SJSA1 (cell line): ENCODE results near the gene TEX55. TPM values are rescaled to one million over a fixed set of nuclear protein-coding genes. Genes with fewer than 3 reads are reported as not detected.
A peak's percentile ranks its signal among the peaks of the same experiment; 100 is the strongest.
"Not testable (repeated sequence)": the region's sequence is repeated elsewhere in the genome, so short reads cannot be mapped to it uniquely, and the experiment has no call there.

ENCODE experiments used
- DNase-seq, 2 experiments: peaks; one replicate each; pipeline ENCODE4 v3.0.0-alpha.2; 2015 to 2020; ENCODE audit warnings: low spot score in 2 of 2, low read depth in 1 of 2
- H3K27ac ChIP-seq: fragments of 250-450 bp; sonication (Bioruptor Pico); 2 replicates; pipeline ENCODE4 v1.5.1; 2020; ENCODE audit warnings: mild to moderate bottlenecking, moderate library complexity
- H3K27me3 ChIP-seq: fragments of 250-450 bp; sonication (Bioruptor Pico); replicated peaks from 2 replicates; pipeline ENCODE4 v1.5.1; 2020; ENCODE audit warnings: mild to moderate bottlenecking, moderate library complexity
- H3K36me3 ChIP-seq: fragments of 250-450 bp; sonication (Bioruptor Pico); 2 replicates; pipeline ENCODE4 v1.5.1; 2020; ENCODE audit warnings: mild to moderate bottlenecking
- H3K4me1 ChIP-seq: fragments of 250-450 bp; sonication (Bioruptor Pico); replicated peaks from 2 replicates; pipeline ENCODE4 v1.6.1; 2021; ENCODE audit warnings: mild to moderate bottlenecking
- H3K4me3 ChIP-seq: fragments of 250-450 bp; sonication (Bioruptor Pico); 2 replicates; pipeline ENCODE4 v1.5.1; 2020; ENCODE audit warnings: mild to moderate bottlenecking
- H3K9me3 ChIP-seq: fragments of 250-450 bp; sonication (Bioruptor Pico); replicated peaks from 2 replicates; pipeline ENCODE4 v1.5.1; 2020; ENCODE audit warnings: mild to moderate bottlenecking
- total RNA-seq: library from RNA; depleted of rRNA; stranded (reverse); fragments of >200 nt; shearing (Covaris generic); gene quantifications from 2 replicates; pipeline ENCODE4 v1.2.3, GENCODE V29; 2014

Gene TEX55
- total RNA-seq, 1 experiment from 2014 or later: not detected

- no peak overlapping the region for H3K27ac ChIP-seq
- H3K27me3 ChIP-seq: no peaks in the 10 kb centered on the region
- no peaks in the 10 kb centered on the region for H3K36me3 ChIP-seq
- H3K9me3 ChIP-seq: no peaks in the 10 kb centered on the region
- H3K4me3 ChIP-seq: no peak overlapping the region
- peaks cover 8% of the 10 kb centered on the region for H3K4me1 ChIP-seq
- no peak for DNase-seq
Observed at GRCh38 chr3:119145128-119145499, 851 bp upstream of the TEX55 start.

- Histone ChIP-seq H3K27ac (no peak overlapping the region), H3K36me3 (no peaks in the 10 kb centered on the region), H3K4me3 (no peak overlapping the region), H3K9me3 (no peaks in the 10 kb centered on the region), H3K4me1 (peaks cover 8% of the 10 kb centered on the region), H3K27me3 (no peaks in the 10 kb centered on the region)
- no peak for DNase-seq
Observed at GRCh38 chr3:119146578-119147375, 812 bp downstream of the TEX55 start.

- Histone ChIP-seq H3K4me1 (peaks cover 8% of the 10 kb centered on the region), H3K4me3 (no peak overlapping the region), H3K27me3 (no peaks in the 10 kb centered on the region), H3K9me3 (no peaks in the 10 kb centered on the region), H3K36me3 (no peaks in the 10 kb centered on the region), H3K27ac (no peak overlapping the region)
- no peak for DNase-seq
Observed at GRCh38 chr3:119147494-119147893, 1.5 kb downstream of the TEX55 start.

- no peak overlapping the region for H3K4me3 ChIP-seq
- H3K9me3 ChIP-seq: no peaks in the 10 kb centered on the region
- H3K4me1 ChIP-seq: peaks cover 8% of the 10 kb centered on the region
- H3K27me3 ChIP-seq: no peaks in the 10 kb centered on the region
- no peak for DNase-seq
- H3K27ac ChIP-seq: no peak overlapping the region
- no peaks in the 10 kb centered on the region for H3K36me3 ChIP-seq
Observed at GRCh38 chr3:119148493-119149180, 2.7 kb downstream of the TEX55 start.

GRCh38 chr3:119149484-119149883 lies 3.5 kb downstream of the TEX55 start:
- DNase-seq: peak in 1 of 2 experiments; percentile 58
- no peak overlapping the region for H3K27ac ChIP-seq
- H3K27me3 ChIP-seq: no peaks in the 10 kb centered on the region
- no peaks in the 10 kb centered on the region for H3K36me3 ChIP-seq
- no peak overlapping the region for H3K4me3 ChIP-seq
- no peaks in the 10 kb centered on the region for H3K9me3 ChIP-seq
- peaks cover 8% of the 10 kb centered on the region for H3K4me1 ChIP-seq

- DNase-seq: no peak
- Histone ChIP-seq H3K27ac (no peak overlapping the region), H3K27me3 (no peaks in the 10 kb centered on the region), H3K36me3 (no peaks in the 10 kb centered on the region), H3K9me3 (no peaks in the 10 kb centered on the region), H3K4me3 (no peak overlapping the region), H3K4me1 (no peaks in the 10 kb centered on the region)
Observed at GRCh38 chr3:119156868-119157267, 10.9 kb downstream of the TEX55 start.

- Histone ChIP-seq H3K27ac (no peak overlapping the region), H3K27me3 (no peaks in the 10 kb centered on the region), H3K36me3 (no peaks in the 10 kb centered on the region), H3K4me3 (no peak overlapping the region), H3K9me3 (no peaks in the 10 kb centered on the region), H3K4me1 (no peaks in the 10 kb centered on the region)
- DNase-seq: no peak
Observed at GRCh38 chr3:119157971-119158370, 12.0 kb downstream of the TEX55 start.

- DNase-seq: no peak
- Histone ChIP-seq H3K4me3 (no peak overlapping the region), H3K36me3 (no peaks in the 10 kb centered on the region), H3K27me3 (no peaks in the 10 kb centered on the region), H3K27ac (no peak overlapping the region), H3K4me1 (no peaks in the 10 kb centered on the region), H3K9me3 (no peaks in the 10 kb centered on the region)
Observed at GRCh38 chr3:119160361-119160760, 14.4 kb downstream of the TEX55 start.

GRCh38 chr3:119160815-119161214 lies 14.8 kb downstream of the TEX55 start:
- no peaks in the 10 kb centered on the region for H3K27me3 ChIP-seq
- H3K36me3 ChIP-seq: no peaks in the 10 kb centered on the region
- H3K27ac ChIP-seq: no peak overlapping the region
- no peak for DNase-seq
- no peak overlapping the region for H3K4me3 ChIP-seq
- no peaks in the 10 kb centered on the region for H3K9me3 ChIP-seq
- H3K4me1 ChIP-seq: no peaks in the 10 kb centered on the region

- Histone ChIP-seq H3K9me3 (no peaks in the 10 kb centered on the region), H3K4me1 (no peaks in the 10 kb centered on the region), H3K27me3 (no peaks in the 10 kb centered on the region), H3K4me3 (no peak overlapping the region), H3K27ac (no peak overlapping the region), H3K36me3 (no peaks in the 10 kb centered on the region)
- DNase-seq: no peak
Observed at GRCh38 chr3:119161240-119161639, 15.3 kb downstream of the TEX55 start.

GRCh38 chr3:119164745-119165144 lies 18.8 kb downstream of the TEX55 start:
- not testable (repeated sequence) for DNase-seq, H3K27ac ChIP-seq, H3K4me1 ChIP-seq, H3K9me3 ChIP-seq, H3K4me3 ChIP-seq, H3K27me3 ChIP-seq, H3K36me3 ChIP-seq

- no peaks in the 10 kb centered on the region for H3K4me1 ChIP-seq
- no peaks in the 10 kb centered on the region for H3K9me3 ChIP-seq
- DNase-seq: no peak
- no peak overlapping the region for H3K4me3 ChIP-seq
- no peak overlapping the region for H3K27ac ChIP-seq
- H3K36me3 ChIP-seq: no peaks in the 10 kb centered on the region
- H3K27me3 ChIP-seq: no peaks in the 10 kb centered on the region
Observed at GRCh38 chr3:119170821-119171220, 24.9 kb downstream of the TEX55 start.

GRCh38 chr3:119173325-119173724 lies 27.4 kb downstream of the TEX55 start, which contains the start of gene UPK1B:
Gene UPK1B (plus strand): TSS chr3:119173598. CDS start chr3:119186742, 13,144 bp downstream.
- Histone ChIP-seq H3K4me3 (no peak within 1 kb of the TSS), H3K4me1 (peaks cover 8% of the 10 kb centered on the region; the same call in 1 of the 2 replicates), H3K9me3 (no peaks in the 10 kb centered on the region), H3K27me3 (no peaks in the 10 kb centered on the region), H3K27ac (no peak within 1 kb of the TSS), H3K36me3 (no peaks in the 10 kb centered on the region)
- DNase-seq: no peak
